Tibial artery (tissue), 4 donors: ENCODE data around the gene WBP2.

Source experiments
- DNase-seq, 2 donors: peaks; one replicate each; pipeline ENCODE4 v3.0.0-alpha.2; 2019
- H3K27ac ChIP-seq, 2 donors: fragments of 200-600 bp; sonication (generic) in 1 of 2; 1 replicate in 1 of 2; 2 replicates in 1 of 2; pipeline ENCODE4 v1.5.1; 2018 to 2019; ENCODE audit warnings: mild to moderate bottlenecking in 1 of 2
- H3K27me3 ChIP-seq, 2 donors: fragments of 200-600 bp; sonication (generic) in 1 of 2; one replicate each; pipeline versions ENCODE4 v1.5.1 to v1.6.0; 2016 to 2019
- H3K36me3 ChIP-seq, 3 donors: fragments of 200-600 bp; sonication (generic) in 2 of 3; one replicate each; pipeline ENCODE4 v1.5.1; 2016 to 2019; ENCODE audit warnings: mild to moderate bottlenecking in 2 of 3
- H3K4me1 ChIP-seq, 4 donors: fragments of 200-600 bp; sonication (generic) in 2 of 4; 1 replicate in 3 of 4; 2 replicates in 1 of 4; pipeline ENCODE4 v1.5.1; 2016 to 2019
- H3K4me3 ChIP-seq, 2 donors: fragments of 200-600 bp; sonication (generic) in 1 of 2; 1 replicate in 1 of 2; 2 replicates in 1 of 2; pipeline ENCODE4 v1.5.1; 2018 to 2019; ENCODE audit warnings: mild to moderate bottlenecking in 2 of 2
- H3K9me3 ChIP-seq, 3 donors: fragments of 200-600 bp; sonication (generic) in 1 of 3; one replicate each; pipeline ENCODE4 v1.5.1; 2016 to 2019
- CTCF ChIP-seq, 2 experiments: fragments of 200-600 bp in 1 of 2; fragments of 450-650 bp in 1 of 2; IDR thresholded peaks; one replicate each; pipeline ENCODE4 v1.5.1; 2017 to 2019; ENCODE audit warnings: antibody characterized with exemption in 2 of 2, mild to moderate bottlenecking in 1 of 2, moderate library complexity in 1 of 2
- intact Hi-C: fragments of 100-400 bp; cut with DNase I; formaldehyde crosslinking; loops from one replicate; pipeline ENCODE4 v1.15.0; 2023; ENCODE audit warnings: low total_unique reads

Gene WBP2

GRCh38 chr17:75876938-75877751 is 22.0 kb upstream of the WBP2 start:
- no peaks in the 10 kb centered on the region for H3K9me3 ChIP-seq
- DNase-seq: peak; percentile 98 to 99
- peak overlapping the region; percentile 87 to 97 for H3K27ac ChIP-seq
- no peaks in the 10 kb centered on the region for H3K27me3 ChIP-seq
- peaks cover 9 to 25% (median 21%) of the 10 kb centered on the region in 3 donors for H3K36me3 ChIP-seq
- H3K4me3 ChIP-seq: peak overlapping the region; percentile 64 to 79
- peaks cover 17 to 56% (median 51%) of the 10 kb centered on the region in 4 donors for H3K4me1 ChIP-seq
- intact Hi-C loops: no loop called here
- no peak for TF ChIP-seq CTCF (IDR thresholded peaks at IDR 0.05)

- intact Hi-C loops: no loop called here
- Histone ChIP-seq H3K9me3 (no peaks in the 10 kb centered on the region), H3K27me3 (no peaks in the 10 kb centered on the region), H3K4me1 (peaks cover 17 to 63% (median 58%) of the 10 kb centered on the region in 4 donors), H3K36me3 (peaks cover 9 to 25% (median 21%) of the 10 kb centered on the region in 3 donors), H3K27ac (peak overlapping the region; percentile 87 to 97), H3K4me3 (peak overlapping the region; percentile 64 to 79)
- DNase-seq: peak in 1 of 2 donors; percentile 77
- TF ChIP-seq CTCF (IDR thresholded peaks at IDR 0.05): peak in 1 of 2 experiments; percentile 15
These were observed 21.2 kb upstream of the WBP2 start for GRCh38 chr17:75876190-75876937.

GRCh38 chr17:75875940-75876189 is 20.7 kb upstream of the WBP2 start:
- Histone ChIP-seq H3K9me3 (no peaks in the 10 kb centered on the region), H3K36me3 (peaks cover 9 to 25% (median 21%) of the 10 kb centered on the region in 3 donors), H3K4me3 (peak overlapping the region; percentile 64 to 79), H3K27ac (peak overlapping the region; percentile 87 to 97), H3K27me3 (no peaks in the 10 kb centered on the region), H3K4me1 (peaks cover 17 to 68% (median 60%) of the 10 kb centered on the region in 4 donors)
- TF ChIP-seq CTCF (IDR thresholded peaks at IDR 0.05): no peak
- intact Hi-C loops: no loop called here
- peak; percentile 49 to 91 for DNase-seq

DNA sequence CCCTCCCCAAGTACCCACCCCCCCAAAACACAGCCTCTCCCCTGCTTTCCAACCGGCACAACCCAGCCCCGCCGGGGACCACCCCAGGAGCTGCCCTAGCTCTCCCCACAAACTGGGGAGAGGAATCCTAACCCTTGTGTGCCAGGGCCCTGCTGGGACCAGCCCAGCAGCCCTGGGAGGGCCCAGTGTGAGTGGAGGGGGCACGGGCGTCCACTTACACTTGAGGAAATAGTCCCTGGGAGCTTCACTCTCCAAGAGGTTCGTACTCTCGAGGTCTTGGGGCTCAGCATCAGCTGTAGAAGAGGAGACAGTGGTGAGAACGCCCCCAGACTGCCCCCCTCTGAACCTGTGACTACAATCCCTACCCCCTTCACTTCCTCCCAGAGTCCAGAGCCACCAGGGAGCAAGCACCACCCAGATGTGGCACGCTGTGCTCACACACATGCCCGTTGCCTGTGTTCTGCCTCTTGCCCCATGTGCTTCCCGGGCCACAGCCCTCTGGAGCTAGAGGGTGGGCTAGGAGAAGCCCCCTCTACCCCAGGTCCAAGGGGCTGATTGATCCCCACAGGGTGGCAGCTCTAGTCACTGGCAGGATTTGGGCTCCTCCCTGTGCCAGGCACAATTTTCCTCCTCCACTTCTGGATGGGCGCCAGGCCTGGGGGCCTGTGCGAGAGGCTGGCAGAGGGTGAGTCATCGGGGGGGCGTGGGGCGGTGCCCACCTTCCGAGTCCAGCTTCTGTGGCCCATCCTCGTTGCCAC is 20.2 kb upstream of the WBP2 start:
- DNase-seq: peak in 1 of 2 donors; percentile 68
- H3K4me1 ChIP-seq: peaks cover 17 to 73% (median 64%) of the 10 kb centered on the region in 4 donors
- peak overlapping the region; percentile 64 to 79 for H3K4me3 ChIP-seq
- H3K27ac ChIP-seq: peak overlapping the region; percentile 87 to 97
- no peaks in the 10 kb centered on the region for H3K27me3 ChIP-seq
- no peak for TF ChIP-seq CTCF (IDR thresholded peaks at IDR 0.05)
- intact Hi-C loops: no loop called here
- H3K9me3 ChIP-seq: no peaks in the 10 kb centered on the region
- peaks cover 9 to 25% (median 21%) of the 10 kb centered on the region in 3 donors for H3K36me3 ChIP-seq

- no peak for TF ChIP-seq CTCF (IDR thresholded peaks at IDR 0.05)
- Histone ChIP-seq H3K36me3 (peaks cover 9 to 25% (median 21%) of the 10 kb centered on the region in 3 donors), H3K27ac (peak overlapping the region; percentile 87 to 97), H3K27me3 (no peaks in the 10 kb centered on the region), H3K9me3 (no peaks in the 10 kb centered on the region), H3K4me1 (peaks cover 22 to 81% (median 72%) of the 10 kb centered on the region in 4 donors), H3K4me3 (peak overlapping the region in 1 of 2 donors; percentile 64)
- no peak for DNase-seq
- intact Hi-C loops: no loop called here
These were observed 19.4 kb upstream of the WBP2 start for GRCh38 chr17:75874323-75875181.
